ENCODE data around the gene ZBTB17.

DNA sequence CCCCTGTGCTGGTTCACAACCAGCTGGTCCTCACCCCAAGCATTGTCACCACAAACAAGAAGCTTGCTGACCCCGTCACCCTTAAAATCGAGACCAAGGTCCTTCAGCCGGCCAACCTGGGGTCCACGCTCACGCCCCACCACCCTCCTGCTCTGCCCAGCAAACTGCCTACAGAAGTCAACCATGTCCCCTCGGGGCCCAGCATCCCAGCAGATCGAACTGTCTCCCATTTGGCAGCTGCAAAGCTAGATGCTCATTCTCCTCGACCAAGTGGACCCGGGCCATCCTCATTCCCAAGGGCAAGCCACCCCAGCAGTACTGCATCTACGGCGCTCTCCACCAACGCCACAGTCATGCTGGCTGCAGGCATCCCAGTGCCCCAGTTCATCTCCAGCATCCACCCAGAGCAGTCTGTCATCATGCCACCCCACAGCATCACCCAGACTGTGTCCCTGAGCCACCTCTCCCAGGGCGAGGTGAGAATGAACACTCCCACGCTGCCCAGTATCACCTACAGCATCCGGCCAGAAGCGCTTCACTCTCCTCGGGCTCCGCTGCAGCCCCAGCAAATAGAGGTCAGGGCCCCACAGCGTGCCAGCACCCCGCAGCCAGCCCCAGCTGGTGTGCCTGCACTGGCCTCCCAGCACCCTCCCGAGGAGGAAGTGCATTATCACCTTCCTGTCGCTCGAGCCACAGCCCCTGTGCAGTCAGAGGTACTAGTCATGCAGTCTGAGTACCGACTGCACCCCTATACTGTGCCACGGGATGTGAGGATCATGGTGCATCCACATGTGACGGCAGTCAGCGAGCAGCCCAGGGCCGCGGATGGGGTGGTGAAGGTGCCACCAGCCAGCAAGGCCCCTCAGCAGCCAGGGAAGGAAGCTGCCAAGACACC, 40.6 kb downstream of the ZBTB17 start:
- no peak for TF ChIP-seq MAFK (IDR thresholded peaks at IDR 0.05; ENCODE audit: low read depth, low read length)
- no peak for TF ChIP-seq SP1 (IDR thresholded peaks at IDR 0.05; ENCODE audit: low read depth, low read length)
- TF ChIP-seq, protein P1, sequence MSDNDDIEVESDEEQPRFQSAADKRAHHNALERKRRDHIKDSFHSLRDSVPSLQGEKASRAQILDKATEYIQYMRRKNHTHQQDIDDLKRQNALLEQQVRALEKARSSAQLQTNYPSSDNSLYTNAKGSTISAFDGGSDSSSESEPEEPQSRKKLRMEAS (IDR thresholded peaks at IDR 0.05), result no peak
- TF ChIP-seq, protein P2, sequence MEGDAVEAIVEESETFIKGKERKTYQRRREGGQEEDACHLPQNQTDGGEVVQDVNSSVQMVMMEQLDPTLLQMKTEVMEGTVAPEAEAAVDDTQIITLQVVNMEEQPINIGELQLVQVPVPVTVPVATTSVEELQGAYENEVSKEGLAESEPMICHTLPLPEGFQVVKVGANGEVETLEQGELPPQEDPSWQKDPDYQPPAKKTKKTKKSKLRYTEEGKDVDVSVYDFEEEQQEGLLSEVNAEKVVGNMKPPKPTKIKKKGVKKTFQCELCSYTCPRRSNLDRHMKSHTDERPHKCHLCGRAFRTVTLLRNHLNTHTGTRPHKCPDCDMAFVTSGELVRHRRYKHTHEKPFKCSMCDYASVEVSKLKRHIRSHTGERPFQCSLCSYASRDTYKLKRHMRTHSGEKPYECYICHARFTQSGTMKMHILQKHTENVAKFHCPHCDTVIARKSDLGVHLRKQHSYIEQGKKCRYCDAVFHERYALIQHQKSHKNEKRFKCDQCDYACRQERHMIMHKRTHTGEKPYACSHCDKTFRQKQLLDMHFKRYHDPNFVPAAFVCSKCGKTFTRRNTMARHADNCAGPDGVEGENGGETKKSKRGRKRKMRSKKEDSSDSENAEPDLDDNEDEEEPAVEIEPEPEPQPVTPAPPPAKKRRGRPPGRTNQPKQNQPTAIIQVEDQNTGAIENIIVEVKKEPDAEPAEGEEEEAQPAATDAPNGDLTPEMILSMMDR (IDR thresholded peaks at IDR 0.05; ENCODE audit: control extremely low read depth in 1 of 3, insufficient read depth in 1 of 3, low read depth in 1 of 3, low read length in 3 of 3), result no peak
- no peak for TF ChIP-seq HDAC2 (IDR thresholded peaks at IDR 0.05; ENCODE audit: borderline replicate concordance in 1 of 2, low read depth in 2 of 2, low read length in 2 of 2)
- TF ChIP-seq EP300 (IDR thresholded peaks at IDR 0.05; ENCODE audit: borderline replicate concordance in 1 of 2, low read depth in 2 of 2, low read length in 2 of 2), result no peak
- TF ChIP-seq CBX5 (IDR thresholded peaks at IDR 0.05; ENCODE audit: low read depth, low read length), result no peak
- no peak for TF ChIP-seq SRF (IDR thresholded peaks at IDR 0.05; ENCODE audit: low read depth, low read length)
- no peak for TF ChIP-seq JUND (IDR thresholded peaks at IDR 0.05; ENCODE audit: low read length)
- no peak for TF ChIP-seq EZH2 (IDR thresholded peaks at IDR 0.05; ENCODE audit: low read depth, low read length, severe bottlenecking)
- no peak for TF ChIP-seq TEAD4 (IDR thresholded peaks at IDR 0.05; ENCODE audit: low read depth, low read length)
- no peak for TF ChIP-seq ZNF274 (IDR thresholded peaks at IDR 0.05; ENCODE audit: borderline replicate concordance, extremely low read depth, low read length)
- TF ChIP-seq YY1 (IDR thresholded peaks at IDR 0.05; ENCODE audit: low read depth, low read length), result no peak

Measured in H1 (cell line).